Thoracic aorta (tissue), 2 donors: ENCODE results near the gene TMEM45A. TPM values are rescaled to one million over a fixed set of nuclear protein-coding genes. Genes with fewer than 3 reads are reported as not detected.

Experiments
- ATAC-seq: fragments of 150-250 bp; one replicate; pipeline ENCODE4 v1.8.0; 2017; ENCODE audit warnings: low read depth; ENCODE audit not compliant: insufficient number of reproducible peaks, low FRiP score
- DNase-seq: peaks from one replicate; pipeline ENCODE4 v3.0.0-alpha.2; 2020; ENCODE audit warnings: low spot score
- H3K27ac ChIP-seq, 2 donors: fragments of 200-600 bp; sonication (generic); 1 replicate in 1 of 2; 2 replicates in 1 of 2; pipeline ENCODE4 v1.5.1; 2016; ENCODE audit warnings: mild to moderate bottlenecking in 2 of 2, moderate library complexity in 2 of 2
- H3K27me3 ChIP-seq: fragments of 200-600 bp; sonication (generic); replicated peaks from 2 replicates; pipeline ENCODE4 v1.6.0; 2016; ENCODE audit warnings: mild to moderate bottlenecking; ENCODE audit not compliant: insufficient read depth
- H3K36me3 ChIP-seq: fragments of 200-600 bp; sonication (generic); one replicate; pipeline ENCODE4 v1.5.1; 2016
- H3K4me1 ChIP-seq, 2 donors: fragments of 200-600 bp; sonication (generic); 1 replicate in 1 of 2; 2 replicates in 1 of 2; pipeline versions ENCODE4 v1.5.1 to v1.6.0; 2016; ENCODE audit warnings: low read depth in 2 of 2, mild to moderate bottlenecking in 1 of 2; ENCODE audit not compliant: control insufficient read depth in 1 of 2
- H3K4me3 ChIP-seq: fragments of 200-600 bp; sonication (generic); 2 replicates; pipeline ENCODE4 v1.5.1; 2016; ENCODE audit warnings: mild to moderate bottlenecking
- H3K9me3 ChIP-seq: fragments of 200-600 bp; sonication (generic); 2 replicates; pipeline ENCODE4 v1.5.1; 2016
- total RNA-seq, 2 donors: library from RNA; depleted of rRNA; stranded (reverse); fragments of >200 nt; gene quantifications; one replicate each; pipeline versions ENCODE4 v1.1.0 to v1.2.3, GENCODE V29; 2016
- TF ChIP-seq, protein P1 (sequence below): fragments of 200-600 bp; sonication (generic); IDR thresholded peaks from one replicate; pipeline ENCODE4 v1.5.1; 2019; ENCODE audit warnings: antibody characterized with exemption

The TMEM45A gene
- total RNA-seq, 2 donors from 2014 or later = 21.1 to 26.5 TPM

GRCh38 chr3:100621251-100621650 lies 128.8 kb downstream of the TMEM45A start:
- Histone ChIP-seq H3K36me3 (no peaks in the 10 kb centered on the region), H3K9me3 (peaks cover 5% of the 10 kb centered on the region), H3K27ac (no peak overlapping the region), H3K4me3 (no peak overlapping the region), H3K4me1 (no peaks in the 10 kb centered on the region), H3K27me3 (no peaks in the 10 kb centered on the region)
- ATAC-seq (no peak), DNase-seq (no peak)
- TF ChIP-seq, protein P1, sequence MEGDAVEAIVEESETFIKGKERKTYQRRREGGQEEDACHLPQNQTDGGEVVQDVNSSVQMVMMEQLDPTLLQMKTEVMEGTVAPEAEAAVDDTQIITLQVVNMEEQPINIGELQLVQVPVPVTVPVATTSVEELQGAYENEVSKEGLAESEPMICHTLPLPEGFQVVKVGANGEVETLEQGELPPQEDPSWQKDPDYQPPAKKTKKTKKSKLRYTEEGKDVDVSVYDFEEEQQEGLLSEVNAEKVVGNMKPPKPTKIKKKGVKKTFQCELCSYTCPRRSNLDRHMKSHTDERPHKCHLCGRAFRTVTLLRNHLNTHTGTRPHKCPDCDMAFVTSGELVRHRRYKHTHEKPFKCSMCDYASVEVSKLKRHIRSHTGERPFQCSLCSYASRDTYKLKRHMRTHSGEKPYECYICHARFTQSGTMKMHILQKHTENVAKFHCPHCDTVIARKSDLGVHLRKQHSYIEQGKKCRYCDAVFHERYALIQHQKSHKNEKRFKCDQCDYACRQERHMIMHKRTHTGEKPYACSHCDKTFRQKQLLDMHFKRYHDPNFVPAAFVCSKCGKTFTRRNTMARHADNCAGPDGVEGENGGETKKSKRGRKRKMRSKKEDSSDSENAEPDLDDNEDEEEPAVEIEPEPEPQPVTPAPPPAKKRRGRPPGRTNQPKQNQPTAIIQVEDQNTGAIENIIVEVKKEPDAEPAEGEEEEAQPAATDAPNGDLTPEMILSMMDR = no peak

Other genes with a start within 250 kb of the TMEM45A start
- 10 to 100 TPM; 22.6 to 53.3 TPM for gene TBC1D23, start 231.6 kb upstream of the TMEM45A start, total RNA-seq
- 10 to 100 TPM; 29.2 to 39.0 TPM for gene NIT2, start 157.9 kb upstream of the TMEM45A start, total RNA-seq
- 10 to 100 TPM; 22.5 to 30.3 TPM for gene TOMM70, start 91.5 kb upstream of the TMEM45A start, total RNA-seq
- gene LNP1, start 91.1 kb upstream of the TMEM45A start, total RNA-seq = 10 to 100 TPM in 1 of 2 donors, 1 to 10 TPM in 1; 3.0 to 11.4 TPM
- not detected for gene ADGRG7, start 117.0 kb downstream of the TMEM45A start, total RNA-seq
- gene TFG, start 216.9 kb downstream of the TMEM45A start, total RNA-seq = 10 to 100 TPM; 70.1 to 86.7 TPM